Astrocyte of the spinal cord (primary cell): Measurements from ENCODE around the gene TREM1.

Experiments
- DNase-seq: peaks from one replicate; pipeline ENCODE4 v3.0.0; 2011; ENCODE audit warnings: low read depth, low spot score
- H3K4me3 ChIP-seq: 2 replicates; pipeline ENCODE4 v1.5.1; 2011; ENCODE audit warnings: low read depth, mild to moderate bottlenecking, low read length, moderate library complexity
- in situ Hi-C: cut with HindIII; loops from 2 replicates; pipeline ENCODE4 v1.10.0; 2017; ENCODE audit warnings: low sequenced_read_pairs
- TF ChIP-seq, protein P1 (sequence below): IDR thresholded peaks from 2 replicates; pipeline ENCODE4 v1.5.1; 2012; ENCODE audit warnings: low read depth, mild to moderate bottlenecking, low read length, inconsistent platforms

Gene TREM1

GRCh38 chr6:41294214-41294872, 7.9 kb upstream of the TREM1 start:
- no peak overlapping the region for H3K4me3 ChIP-seq
- DNase-seq = no peak
- in situ Hi-C loops = no loop called here
- TF ChIP-seq, protein P1, sequence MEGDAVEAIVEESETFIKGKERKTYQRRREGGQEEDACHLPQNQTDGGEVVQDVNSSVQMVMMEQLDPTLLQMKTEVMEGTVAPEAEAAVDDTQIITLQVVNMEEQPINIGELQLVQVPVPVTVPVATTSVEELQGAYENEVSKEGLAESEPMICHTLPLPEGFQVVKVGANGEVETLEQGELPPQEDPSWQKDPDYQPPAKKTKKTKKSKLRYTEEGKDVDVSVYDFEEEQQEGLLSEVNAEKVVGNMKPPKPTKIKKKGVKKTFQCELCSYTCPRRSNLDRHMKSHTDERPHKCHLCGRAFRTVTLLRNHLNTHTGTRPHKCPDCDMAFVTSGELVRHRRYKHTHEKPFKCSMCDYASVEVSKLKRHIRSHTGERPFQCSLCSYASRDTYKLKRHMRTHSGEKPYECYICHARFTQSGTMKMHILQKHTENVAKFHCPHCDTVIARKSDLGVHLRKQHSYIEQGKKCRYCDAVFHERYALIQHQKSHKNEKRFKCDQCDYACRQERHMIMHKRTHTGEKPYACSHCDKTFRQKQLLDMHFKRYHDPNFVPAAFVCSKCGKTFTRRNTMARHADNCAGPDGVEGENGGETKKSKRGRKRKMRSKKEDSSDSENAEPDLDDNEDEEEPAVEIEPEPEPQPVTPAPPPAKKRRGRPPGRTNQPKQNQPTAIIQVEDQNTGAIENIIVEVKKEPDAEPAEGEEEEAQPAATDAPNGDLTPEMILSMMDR = no peak

DNA sequence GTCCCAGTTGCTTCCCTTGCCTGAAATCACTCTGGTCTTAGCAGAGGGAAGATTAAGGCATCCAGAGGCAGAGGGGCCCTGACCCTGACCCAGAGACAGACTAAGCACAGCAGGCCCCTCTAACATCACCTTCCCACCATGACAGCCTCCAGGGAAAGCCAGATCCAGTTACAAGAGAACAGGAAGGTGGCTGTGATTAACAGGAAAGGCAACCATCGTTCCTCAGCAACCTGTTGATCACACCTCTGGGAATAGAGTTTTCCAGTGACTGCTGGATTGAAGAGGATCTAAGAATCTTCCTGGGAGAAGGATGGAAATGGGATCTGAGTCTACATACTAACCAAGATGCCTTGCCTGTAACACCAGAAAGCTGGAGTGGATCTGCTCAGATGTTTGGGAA, 5.2 kb upstream of the TREM1 start:
- in situ Hi-C loops = no loop called here

DNA sequence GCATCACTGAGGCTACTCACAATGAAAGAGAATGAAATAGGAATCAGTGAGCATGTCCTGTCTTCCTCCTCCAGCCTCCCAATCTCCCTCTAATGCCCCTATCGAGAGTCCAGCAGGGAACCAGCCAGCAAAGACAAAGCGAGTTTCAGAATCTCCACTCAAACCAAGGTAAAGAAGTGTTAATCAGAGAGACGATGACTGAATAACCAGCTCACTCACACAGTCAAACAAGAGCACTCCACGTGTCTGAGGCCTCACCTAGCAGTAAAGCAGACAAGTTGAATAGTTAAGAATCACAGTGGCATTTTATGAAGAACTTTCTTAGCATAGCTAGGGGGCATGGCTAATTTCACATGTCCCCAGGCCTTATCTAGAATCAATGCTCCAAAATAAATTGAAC, 3.3 kb upstream of the TREM1 start:
- TF ChIP-seq, protein P1 = no peak
- no peak overlapping the region for H3K4me3 ChIP-seq
- in situ Hi-C loops = no loop called here
- no peak for DNase-seq

More for the DNA sequence above, 5.2 kb upstream of the TREM1 start:
- H3K4me3 ChIP-seq = no peak overlapping the region
- DNase-seq = no peak
- TF ChIP-seq, protein P1 = no peak

DNA sequence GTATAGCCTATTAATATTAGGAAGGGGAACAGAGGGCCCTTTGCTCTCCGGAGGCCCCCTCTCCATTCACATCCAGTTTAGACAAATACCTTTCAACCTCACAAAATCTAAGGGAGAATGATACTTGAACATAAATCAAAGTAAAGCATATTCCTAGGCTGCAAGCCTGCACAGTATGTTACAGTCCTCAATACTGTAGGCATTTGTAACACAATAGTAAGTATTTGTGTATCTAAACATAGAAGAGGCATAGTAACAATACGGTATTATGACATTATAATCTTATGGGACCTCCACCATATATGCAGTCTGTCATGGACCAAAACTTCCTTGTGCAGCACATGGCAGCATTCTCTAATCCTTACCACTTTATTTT, 2.3 kb upstream of the TREM1 start:
- H3K4me3 ChIP-seq = no peak overlapping the region
- in situ Hi-C loops = no loop called here
- DNase-seq = no peak
- TF ChIP-seq, protein P1 = no peak

GRCh38 chr6:41288030-41288753, 1.7 kb upstream of the TREM1 start:
- no peak overlapping the region for H3K4me3 ChIP-seq
- TF ChIP-seq, protein P1 = no peak
- in situ Hi-C loops = no loop called here
- DNase-seq = no peak

DNA sequence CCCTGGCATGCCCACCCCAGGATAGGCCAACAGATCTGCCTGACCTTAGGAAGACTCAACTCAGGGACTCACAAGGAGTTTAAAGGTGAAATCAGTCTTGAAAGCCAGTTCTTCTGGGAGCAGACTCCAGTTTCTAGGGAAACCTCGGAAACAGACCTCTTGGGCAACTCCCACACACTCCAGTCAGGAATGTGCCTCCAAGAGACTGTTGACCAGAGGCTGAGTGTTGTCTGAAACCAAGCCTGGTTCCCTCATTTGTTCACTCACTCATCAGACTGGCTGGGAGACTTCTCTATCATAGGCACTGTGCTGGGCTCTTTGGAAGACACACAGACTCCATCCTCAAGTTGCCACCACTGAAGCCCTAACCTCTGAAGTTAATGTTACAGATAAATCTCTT, 1.8 kb downstream of the TREM1 start:
- TF ChIP-seq, protein P1 = no peak
- H3K4me3 ChIP-seq = no peak overlapping the region
- in situ Hi-C loops = no loop called here
- DNase-seq = no peak
